ENCODE results near the gene SLC19A1. TPM values are rescaled to one million over a fixed set of nuclear protein-coding genes. Genes with fewer than 3 reads are reported as not detected.

SLC19A1 gene
- total and polyA plus RNA-seq, 4 donors, result 8.4 to 28.0 (median 13.0) TPM

GRCh38 chr21:45537111-45537745 lies 5.0 kb downstream of the SLC19A1 start (continued):
- TF ChIP-seq ZBTB33 (IDR thresholded peaks at IDR 0.05), result no peak

GRCh38 chr21:45536301-45537081 lies 5.7 kb downstream of the SLC19A1 start:
- Histone ChIP-seq H3K36me3 (ENCODE audit: control insufficient read depth in 4 of 4, insufficient read depth in 3 of 4, low read depth in 1 of 4, low read length in 3 of 4) (no peaks in the 10 kb centered on the region), H3K27me3 (ENCODE audit: control insufficient read depth in 4 of 4, insufficient read depth in 4 of 4, low read length in 3 of 4) (no peaks in the 10 kb centered on the region), H3K9ac (ENCODE audit: low read depth in 1 of 2, low read length in 2 of 2) (no peak overlapping the region), H3K9me3 (ENCODE audit: control insufficient read depth in 4 of 4, low read length in 3 of 4) (no peaks in the 10 kb centered on the region), H3K4me3 (ENCODE audit: low read depth in 1 of 3, low read length in 3 of 3) (no peak overlapping the region), H3K4me1 (ENCODE audit: control insufficient read depth in 4 of 4, insufficient read depth in 4 of 4, low read length in 3 of 4) (peaks cover 19 to 57% (median 34%) of the 10 kb centered on the region in 4 donors), H3K27ac (ENCODE audit: low read depth in 1 of 2, low read length in 2 of 2) (no peak overlapping the region)
- DNase-seq (ENCODE audit: low spot score), result no peak
- TF ChIP-seq YY1 (IDR thresholded peaks at IDR 0.05) (no peak), HNF4A (conservative IDR thresholded peaks at IDR 0.05) (no peak), SP1 (IDR thresholded peaks at IDR 0.05) (no peak), FOXA1 (IDR thresholded peaks at IDR 0.05) (no peak), GABPA (IDR thresholded peaks at IDR 0.05 in 1 of 2, conservative IDR thresholded peaks at IDR 0.05 in 1 of 2) (no peak), HNF4G (IDR thresholded peaks at IDR 0.05) (no peak), MAX (IDR thresholded peaks at IDR 0.05) (no peak), CTCF (IDR thresholded peaks at IDR 0.05; ENCODE audit: low read depth, low read length, missing input control) (no peak), ZBTB33 (IDR thresholded peaks at IDR 0.05) (no peak), EGR1 (IDR thresholded peaks at IDR 0.05; ENCODE audit: low read depth in 2 of 2) (no peak), JUND (IDR thresholded peaks at IDR 0.05) (no peak), RXRA (IDR thresholded peaks at IDR 0.05) (no peak)
- 95% methylated on average over 31 of the region's 31 CpGs for WGBS
